Upper lobe of left lung (tissue), 4 donors: ENCODE data around the gene APOA5.

Source experiments
- EP300 ChIP-seq, 4 donors: sonication (generic); formaldehyde crosslinking; IDR thresholded peaks; one replicate each; pipeline ENCODE4 v1.5.1; 2017; ENCODE audit warnings: antibody characterized with exemption in 4 of 4, control low read depth in 2 of 4
- POLR2A ChIP-seq, 4 donors: fragments of 450-650 bp; IDR thresholded peaks; one replicate each; pipeline ENCODE4 v1.5.1; 2016 to 2017; ENCODE audit warnings: antibody characterized with exemption in 4 of 4, mild to moderate bottlenecking in 2 of 4
- TF ChIP-seq, protein P1 (sequence below), 6 experiments: fragments of 450-650 bp in 4 of 6; fragments of 200-600 bp in 2 of 6; sonication (generic) in 2 of 6; IDR thresholded peaks; one replicate each; pipeline ENCODE4 v1.5.1; 2016 to 2019; ENCODE audit warnings: antibody characterized with exemption in 6 of 6

DNA sequence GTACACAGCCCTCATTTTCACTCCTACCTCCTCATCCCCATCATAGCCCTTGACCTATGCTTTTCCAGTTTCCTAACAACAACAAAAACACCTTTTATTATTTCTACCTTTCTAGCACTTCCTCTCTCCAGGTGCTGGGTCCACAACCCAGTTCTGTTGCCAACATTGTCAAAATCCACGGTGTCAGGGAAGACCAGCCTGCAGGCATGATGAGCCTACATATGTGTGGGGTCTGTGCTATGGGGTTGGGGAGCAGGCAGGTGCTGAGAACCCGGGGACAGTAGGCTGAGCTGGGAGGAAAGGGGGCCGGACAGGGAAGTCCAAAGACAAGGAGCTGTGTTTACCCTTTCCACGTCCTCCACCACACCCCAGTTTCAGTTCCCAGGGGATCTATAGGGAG, 3.1 kb downstream of the APOA5 start:
- TF ChIP-seq, protein P1, sequence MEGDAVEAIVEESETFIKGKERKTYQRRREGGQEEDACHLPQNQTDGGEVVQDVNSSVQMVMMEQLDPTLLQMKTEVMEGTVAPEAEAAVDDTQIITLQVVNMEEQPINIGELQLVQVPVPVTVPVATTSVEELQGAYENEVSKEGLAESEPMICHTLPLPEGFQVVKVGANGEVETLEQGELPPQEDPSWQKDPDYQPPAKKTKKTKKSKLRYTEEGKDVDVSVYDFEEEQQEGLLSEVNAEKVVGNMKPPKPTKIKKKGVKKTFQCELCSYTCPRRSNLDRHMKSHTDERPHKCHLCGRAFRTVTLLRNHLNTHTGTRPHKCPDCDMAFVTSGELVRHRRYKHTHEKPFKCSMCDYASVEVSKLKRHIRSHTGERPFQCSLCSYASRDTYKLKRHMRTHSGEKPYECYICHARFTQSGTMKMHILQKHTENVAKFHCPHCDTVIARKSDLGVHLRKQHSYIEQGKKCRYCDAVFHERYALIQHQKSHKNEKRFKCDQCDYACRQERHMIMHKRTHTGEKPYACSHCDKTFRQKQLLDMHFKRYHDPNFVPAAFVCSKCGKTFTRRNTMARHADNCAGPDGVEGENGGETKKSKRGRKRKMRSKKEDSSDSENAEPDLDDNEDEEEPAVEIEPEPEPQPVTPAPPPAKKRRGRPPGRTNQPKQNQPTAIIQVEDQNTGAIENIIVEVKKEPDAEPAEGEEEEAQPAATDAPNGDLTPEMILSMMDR (IDR thresholded peaks at IDR 0.05) = no peak
- TF ChIP-seq EP300 (IDR thresholded peaks at IDR 0.05) (no peak), POLR2A (IDR thresholded peaks at IDR 0.05) (no peak)
